HepG2 (cell line): Measurements from ENCODE around the gene TGM3. TPM values are rescaled to one million over a fixed set of nuclear protein-coding genes. Genes with fewer than 3 reads are reported as not detected.

Source experiments
- ATAC-seq: fragments of 200-7000 bp; cut with Tn5 transposase; 3 replicates; pipeline ENCODE4 v1.9.1; 2020; ENCODE audit warnings: mild to moderate bottlenecking, moderate library complexity
- BruUV-seq: library from RNA; stranded (reverse); fragments of 400-500 nt; replicated peaks from 2 replicates; lab custom pipeline; 2021; lab: Mats Ljungman, UMichigan
- CTCF ChIA-PET: fragments of 300-600 bp; formaldehyde crosslinking; extraction: SDS; loops from one replicate; lab custom pipeline; 2021; ENCODE audit warnings: low total read pairs, inconsistent platforms, low intra/inter-chr PET ratio; lab: Yijun Ruan, JAX
- POLR2A ChIA-PET: fragments of 350-600 bp; sonication (Branson Sonifier 250); formaldehyde crosslinking; loops from one replicate; lab custom pipeline; 2020; ENCODE audit warnings: antibody characterized with exemption, inconsistent platforms; lab: Yijun Ruan, JAX
- DNase-seq: peaks from one replicate; pipeline ENCODE4 v3.0.0-alpha.2; 2015; ENCODE audit warnings: low spot score
- FAIRE-seq: peaks from 3 replicates; lab custom pipeline; 2011; peaks lifted over from hg19 to GRCh38; lab: Jason Lieb, UNC
- H2AFZ ChIP-seq: one replicate; pipeline ENCODE4 v1.6.1; 2011; ENCODE audit warnings: low read length, inconsistent platforms
- H3K27ac ChIP-seq: fragments of 300-600 bp; 3 replicates; pipeline ENCODE4 v1.8.0; 2011; ENCODE audit warnings: mixed run types, mild to moderate bottlenecking, mixed read lengths, low read length, inconsistent platforms; ENCODE audit not compliant: insufficient read depth; ENCODE audit errors: extremely low read length
- H3K27me3 ChIP-seq, 2 experiments: fragments of 200-600 bp in 1 of 2; 2 replicates in 1 of 2; 3 replicates in 1 of 2; pipeline versions ENCODE4 v1.6.0 to v1.8.0; 2011; ENCODE audit warnings: low read length in 2 of 2, mild to moderate bottlenecking in 2 of 2, moderate library complexity in 2 of 2, inconsistent platforms in 1 of 2; ENCODE audit not compliant: insufficient read depth in 2 of 2, control insufficient read depth in 1 of 2
- H3K36me3 ChIP-seq, 2 experiments: fragments of 200-600 bp in 1 of 2; replicated peaks in 1 of 2; 2 replicates in 1 of 2; 3 replicates in 1 of 2; pipeline versions ENCODE4 v1.5.1 to v1.8.0; 2011; ENCODE audit warnings: low read length in 2 of 2, inconsistent platforms in 1 of 2; ENCODE audit not compliant: insufficient read depth in 2 of 2, control insufficient read depth in 1 of 2
- H3K4me1 ChIP-seq: 2 replicates; pipeline ENCODE4 v1.5.1; 2012; ENCODE audit warnings: low read length, inconsistent platforms; ENCODE audit not compliant: insufficient read depth
- H3K4me2 ChIP-seq: 2 replicates; pipeline ENCODE4 v1.6.0; 2011; ENCODE audit warnings: low read depth, low read length, inconsistent platforms
- H3K4me3 ChIP-seq, 3 experiments: fragments of 200-600 bp in 1 of 3; sonication (generic), shearing (Covaris generic) in 1 of 3; replicated peaks in 1 of 3; 2 replicates each; pipeline ENCODE4 v1.5.1; 2011 to 2016; ENCODE audit warnings: low read length in 3 of 3, inconsistent platforms in 2 of 3, low read depth in 2 of 3, mild to moderate bottlenecking in 2 of 3, control low read depth in 1 of 3, mixed read lengths in 1 of 3; ENCODE audit not compliant: insufficient read depth in 1 of 3
- H3K79me2 ChIP-seq: one replicate; pipeline ENCODE4 v1.6.1; 2011; ENCODE audit warnings: low read length, inconsistent platforms; ENCODE audit not compliant: insufficient read depth
- H3K9ac ChIP-seq: 2 replicates; pipeline ENCODE4 v1.6.0; 2011; ENCODE audit warnings: mild to moderate bottlenecking, low read depth, low read length, inconsistent platforms; ENCODE audit not compliant: insufficient read depth
- H3K9me3 ChIP-seq: 2 replicates; pipeline ENCODE4 v1.5.1; 2012; ENCODE audit warnings: mild to moderate bottlenecking, low read length
- H4K20me1 ChIP-seq: 2 replicates; pipeline ENCODE4 v1.6.0; 2011; ENCODE audit warnings: inconsistent platforms, mild to moderate bottlenecking, low read length, moderate library complexity; ENCODE audit not compliant: insufficient read depth
- ARNTL ChIP-seq: sonication (generic); formaldehyde crosslinking; IDR thresholded peaks from 2 replicates; pipeline ENCODE4 v1.4.0; 2020; ENCODE audit warnings: mild to moderate bottlenecking, missing genetic modification reagents
- FOXA1 ChIP-seq, 2 experiments: fragments of 450-650 bp in 1 of 2; sonication (generic) in 1 of 2; formaldehyde crosslinking in 1 of 2; IDR thresholded peaks; 2 replicates each; pipeline versions ENCODE4 v1.4.0 to v1.6.1; 2016 to 2020; ENCODE audit warnings: missing genetic modification reagents in 1 of 2
- FOXA3 ChIP-seq: IDR thresholded peaks from 2 replicates; pipeline ENCODE4 v1.6.1; 2016; ENCODE audit warnings: missing genetic modification reagents, missing compliant biosample characterization
- SNAPC5 ChIP-seq: sonication (generic); formaldehyde crosslinking; IDR thresholded peaks from 2 replicates; pipeline ENCODE4 v1.8.1; 2023; ENCODE audit warnings: mild to moderate bottlenecking, missing genetic modification reagents, borderline replicate concordance
- SOX13 ChIP-seq, 3 experiments: fragments of 450-650 bp in 1 of 3; sonication (generic) in 1 of 3; formaldehyde crosslinking in 1 of 3; IDR thresholded peaks in 2 of 3; conservative IDR thresholded peaks in 1 of 3; 2 replicates each; pipeline versions ENCODE4 v1.5.0 to v1.6.1; 2016 to 2020; ENCODE audit warnings: antibody characterized with exemption in 1 of 3, mild to moderate bottlenecking in 1 of 3, missing compliant biosample characterization in 1 of 3, missing genetic modification reagents in 1 of 3, moderate library complexity in 1 of 3
- SOX5 ChIP-seq: IDR thresholded peaks from 2 replicates; pipeline ENCODE4 v1.6.1; 2016; ENCODE audit warnings: borderline replicate concordance
- SOX6 ChIP-seq, 2 experiments: fragments of 450-650 bp in 1 of 2; sonication (generic) in 1 of 2; formaldehyde crosslinking in 1 of 2; IDR thresholded peaks; 2 replicates each; pipeline versions ENCODE4 v1.4.0 to v1.6.1; 2017 to 2020; ENCODE audit warnings: antibody characterized with exemption in 1 of 2, mild to moderate bottlenecking in 1 of 2, missing genetic modification reagents in 1 of 2
- SP5 ChIP-seq: IDR thresholded peaks from 2 replicates; pipeline ENCODE4 v1.6.1; 2016; ENCODE audit warnings: low read depth, borderline replicate concordance
- ZNF382 ChIP-seq: sonication (generic); formaldehyde crosslinking; IDR thresholded peaks from 2 replicates; pipeline ENCODE4 v1.5.0; 2020; ENCODE audit warnings: missing genetic modification reagents, mild to moderate bottlenecking, borderline replicate concordance
- ZNF879 ChIP-seq: sonication (generic); formaldehyde crosslinking; IDR thresholded peaks from 2 replicates; pipeline ENCODE4 v1.8.1; 2023; ENCODE audit warnings: missing genetic modification reagents
- ZSCAN20 ChIP-seq: sonication (generic); formaldehyde crosslinking; IDR thresholded peaks from 2 replicates; pipeline ENCODE4 v1.4.0; 2020; ENCODE audit warnings: missing genetic modification reagents, mild to moderate bottlenecking, borderline replicate concordance
- WGBS: methylation state at CpG from one replicate; pipeline ENCODE4 v1.1.6; 2017; ENCODE audit warnings: low lambda C conversion rate; 5-methylcytosine and 5-hydroxymethylcytosine counted together
- in situ Hi-C: cut with HindIII; loops from 2 replicates; pipeline ENCODE4 v1.10.0; 2017; ENCODE audit warnings: low pct_unique_long_range_greater_than_20kb; ENCODE audit not compliant: extremely low pct_ligation_motif_present
- intact Hi-C: fragments of 100-400 bp; cut with micrococcal nuclease; formaldehyde crosslinking; loops from one replicate; pipeline ENCODE4 v1.10.0; 2022; ENCODE audit not compliant: unreplicated experiment
- polyA plus RNA-seq, 8 experiments: library from polyadenylated mRNA; depleted of rRNA in 3 of 8; stranded (reverse) in 7 of 8; unstranded in 1 of 8; fragments of >200 nt; fragmentation: Illumina TruSeq in 4 of 8; extraction: Trizol in 4 of 8; gene quantifications; 2 replicates each; pipeline versions ENCODE4 v1.2.1 to v1.2.3, GENCODE V29; 2011 to 2016; ENCODE audit warnings: low read depth in 4 of 8, missing spikeins in 1 of 8, mixed read lengths in 1 of 8; ENCODE audit not compliant: insufficient read depth in 1 of 8
- total RNA-seq, 5 experiments: library from RNA; depleted of rRNA; stranded (reverse); fragments of >200 nt; fragmentation: Illumina TruSeq; extraction: Trizol; gene quantifications; 2 replicates each; pipeline ENCODE4 v1.2.3, GENCODE V29; 2016; ENCODE audit warnings: low read depth in 1 of 5

The TGM3 gene
- total and polyA plus RNA-seq, 2 of the 13 experiments (the other 11 are each of a cell fraction or from before 2014, with no cell fraction given), result not detected

GRCh38 chr20:2305946-2306345, 10.1 kb downstream of the TGM3 start:
- no peaks in the 10 kb centered on the region for H3K9me3 ChIP-seq
- 0% methylated on average over 2 of the region's 2 CpGs for WGBS
- no peak overlapping the region for H3K4me2 ChIP-seq
- H3K36me3 ChIP-seq, result no peaks in the 10 kb centered on the region
- in situ Hi-C loops, result no loop called here
- H3K27me3 ChIP-seq, result peaks cover 2 to 5% of the 10 kb centered on the region in 2 experiments; a peak in 1 of 5 replicates
- ATAC-seq (peak; percentile 73), DNase-seq (peak; percentile 44), FAIRE-seq (peak; percentile 37)
- H3K4me1 ChIP-seq, result peaks cover 23% of the 10 kb centered on the region
- H3K4me3 ChIP-seq, result no peak overlapping the region
- intact Hi-C loops, result no loop called here
- no TSS peak for BruUV-seq
- no peak overlapping the region for H3K9ac ChIP-seq
- no peaks in the 10 kb centered on the region for H3K79me2 ChIP-seq
- TF ChIP-seq SOX6 (IDR thresholded peaks at IDR 0.05) (no peak), SOX6 (CRISPR knock-in tag; IDR thresholded peaks at IDR 0.05) (peak; percentile 70), ZNF879 (CRISPR knock-in tag) (no peak), ZNF382 (CRISPR knock-in tag) (no peak), FOXA1 (IDR thresholded peaks at IDR 0.05) (no peak), FOXA1 (CRISPR knock-in tag; IDR thresholded peaks at IDR 0.05) (peak; percentile 59), SOX13 (IDR thresholded peaks at IDR 0.05) (no peak), SOX13 (CRISPR knock-in tag; conservative IDR thresholded peaks at IDR 0.05 in 1 of 2, IDR thresholded peaks at IDR 0.05 in 1 of 2) (peak in 1 of 2 experiments; percentile 71; a peak in 2 of 4 replicates), SNAPC5 (CRISPR knock-in tag) (no peak), ARNTL (CRISPR knock-in tag) (no peak), ZSCAN20 (CRISPR knock-in tag) (no peak), SP5 (CRISPR knock-in tag) (0 out of 2 replicates have a peak, but pooled peaks have one; percentile 44), FOXA3 (CRISPR knock-in tag) (peak; percentile 53), SOX5 (CRISPR knock-in tag) (peak; percentile 52; the same call in 1 of the 2 replicates)
- no peak overlapping the region for H2AFZ ChIP-seq
- H4K20me1 ChIP-seq, result no peaks in the 10 kb centered on the region
- CTCF ChIA-PET, result no interaction called here
- POLR2A ChIA-PET, result no interaction called here
- H3K27ac ChIP-seq, result no peak overlapping the region
